ENCODE results near the gene CNTNAP4. TPM values are rescaled to one million over a fixed set of nuclear protein-coding genes. Genes with fewer than 3 reads are reported as not detected.

The CNTNAP4 gene
- total and polyA plus RNA-seq, 2 of the 13 experiments (the other 11 are each of a cell fraction or from before 2014, with no cell fraction given): not detected

DNA sequence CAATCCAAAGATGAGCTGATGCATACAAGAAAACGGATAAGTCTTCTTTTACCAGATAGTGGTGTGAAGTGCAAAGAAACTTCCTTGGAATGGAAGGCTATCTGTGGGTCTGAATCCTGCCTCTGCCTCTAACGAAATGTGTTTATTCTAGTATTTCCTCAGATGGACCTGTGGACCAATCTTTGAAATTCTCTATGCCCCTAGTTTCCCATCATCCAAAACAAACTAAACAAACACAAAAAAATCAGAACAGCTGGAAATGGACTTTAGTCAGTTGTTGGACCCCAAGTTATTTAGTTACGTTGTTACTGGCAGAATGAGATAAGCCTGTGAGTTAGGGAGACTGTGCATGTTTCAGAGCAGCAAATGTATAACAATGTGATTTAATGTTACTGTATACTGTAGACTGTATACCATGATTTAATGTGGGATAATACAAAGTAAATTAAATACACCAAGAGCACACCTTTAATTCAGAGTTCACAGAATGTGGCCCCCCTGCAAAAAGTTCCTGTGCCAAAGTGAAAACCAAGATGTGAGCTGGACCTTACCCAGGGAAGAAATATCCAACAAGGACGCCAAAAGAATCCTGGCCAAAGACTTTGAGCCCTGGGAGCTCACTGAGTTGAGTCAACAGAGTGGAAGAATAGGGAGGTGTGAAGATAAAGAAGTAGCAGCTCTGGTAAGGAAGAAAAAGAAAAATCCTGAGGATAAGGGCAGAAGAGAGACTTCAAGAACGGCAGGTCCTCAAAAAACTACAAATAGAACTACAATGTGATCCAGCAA lies 255.2 kb downstream of the CNTNAP4 start (continued):
- TF ChIP-seq, protein P1, sequence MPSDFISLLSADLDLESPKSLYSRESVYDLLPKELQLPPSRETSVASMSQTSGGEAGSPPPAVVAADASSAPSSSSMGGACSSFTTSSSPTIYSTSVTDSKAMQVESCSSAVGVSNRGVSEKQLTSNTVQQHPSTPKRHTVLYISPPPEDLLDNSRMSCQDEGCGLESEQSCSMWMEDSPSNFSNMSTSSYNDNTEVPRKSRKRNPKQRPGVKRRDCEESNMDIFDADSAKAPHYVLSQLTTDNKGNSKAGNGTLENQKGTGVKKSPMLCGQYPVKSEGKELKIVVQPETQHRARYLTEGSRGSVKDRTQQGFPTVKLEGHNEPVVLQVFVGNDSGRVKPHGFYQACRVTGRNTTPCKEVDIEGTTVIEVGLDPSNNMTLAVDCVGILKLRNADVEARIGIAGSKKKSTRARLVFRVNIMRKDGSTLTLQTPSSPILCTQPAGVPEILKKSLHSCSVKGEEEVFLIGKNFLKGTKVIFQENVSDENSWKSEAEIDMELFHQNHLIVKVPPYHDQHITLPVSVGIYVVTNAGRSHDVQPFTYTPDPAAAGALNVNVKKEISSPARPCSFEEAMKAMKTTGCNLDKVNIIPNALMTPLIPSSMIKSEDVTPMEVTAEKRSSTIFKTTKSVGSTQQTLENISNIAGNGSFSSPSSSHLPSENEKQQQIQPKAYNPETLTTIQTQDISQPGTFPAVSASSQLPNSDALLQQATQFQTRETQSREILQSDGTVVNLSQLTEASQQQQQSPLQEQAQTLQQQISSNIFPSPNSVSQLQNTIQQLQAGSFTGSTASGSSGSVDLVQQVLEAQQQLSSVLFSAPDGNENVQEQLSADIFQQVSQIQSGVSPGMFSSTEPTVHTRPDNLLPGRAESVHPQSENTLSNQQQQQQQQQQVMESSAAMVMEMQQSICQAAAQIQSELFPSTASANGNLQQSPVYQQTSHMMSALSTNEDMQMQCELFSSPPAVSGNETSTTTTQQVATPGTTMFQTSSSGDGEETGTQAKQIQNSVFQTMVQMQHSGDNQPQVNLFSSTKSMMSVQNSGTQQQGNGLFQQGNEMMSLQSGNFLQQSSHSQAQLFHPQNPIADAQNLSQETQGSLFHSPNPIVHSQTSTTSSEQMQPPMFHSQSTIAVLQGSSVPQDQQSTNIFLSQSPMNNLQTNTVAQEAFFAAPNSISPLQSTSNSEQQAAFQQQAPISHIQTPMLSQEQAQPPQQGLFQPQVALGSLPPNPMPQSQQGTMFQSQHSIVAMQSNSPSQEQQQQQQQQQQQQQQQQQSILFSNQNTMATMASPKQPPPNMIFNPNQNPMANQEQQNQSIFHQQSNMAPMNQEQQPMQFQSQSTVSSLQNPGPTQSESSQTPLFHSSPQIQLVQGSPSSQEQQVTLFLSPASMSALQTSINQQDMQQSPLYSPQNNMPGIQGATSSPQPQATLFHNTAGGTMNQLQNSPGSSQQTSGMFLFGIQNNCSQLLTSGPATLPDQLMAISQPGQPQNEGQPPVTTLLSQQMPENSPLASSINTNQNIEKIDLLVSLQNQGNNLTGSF (CRISPR knock-in tag; IDR thresholded peaks at IDR 0.05): no peak
- TF ChIP-seq, protein P2, sequence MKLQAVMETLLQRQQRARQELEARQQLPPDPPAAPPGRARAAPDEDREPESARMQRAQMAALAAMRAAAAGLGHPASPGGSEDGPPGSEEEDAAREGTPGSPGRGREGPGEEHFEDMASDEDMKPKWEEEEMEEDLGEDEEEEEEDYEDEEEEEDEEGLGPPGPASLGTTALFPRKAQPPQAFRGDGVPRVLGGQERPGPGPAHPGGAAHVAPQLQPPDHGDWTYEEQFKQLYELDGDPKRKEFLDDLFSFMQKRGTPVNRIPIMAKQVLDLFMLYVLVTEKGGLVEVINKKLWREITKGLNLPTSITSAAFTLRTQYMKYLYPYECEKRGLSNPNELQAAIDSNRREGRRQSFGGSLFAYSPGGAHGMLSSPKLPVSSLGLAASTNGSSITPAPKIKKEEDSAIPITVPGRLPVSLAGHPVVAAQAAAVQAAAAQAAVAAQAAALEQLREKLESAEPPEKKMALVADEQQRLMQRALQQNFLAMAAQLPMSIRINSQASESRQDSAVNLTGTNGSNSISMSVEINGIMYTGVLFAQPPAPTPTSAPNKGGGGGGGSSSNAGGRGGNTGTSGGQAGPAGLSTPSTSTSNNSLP (IDR thresholded peaks at IDR 0.05; ENCODE audit: low read depth, low read length): 0 out of 2 replicates have a peak, but pooled peaks have one; percentile 15
- TF ChIP-seq ZGPAT (CRISPR knock-in tag; IDR thresholded peaks at IDR 0.05) (no peak), HDAC2 (CRISPR knock-in tag; IDR thresholded peaks at IDR 0.05) (no peak), YEATS4 (CRISPR knock-in tag; IDR thresholded peaks at IDR 0.05; ENCODE audit: borderline replicate concordance) (no peak), HNF4G (IDR thresholded peaks at IDR 0.05; ENCODE audit: borderline replicate concordance, low read depth, low read length) (peak; percentile 40; the same call in 1 of the 2 replicates), HNF4G (CRISPR knock-in tag; IDR thresholded peaks at IDR 0.05; ENCODE audit: borderline replicate concordance, low read depth) (no peak), IKZF5 (CRISPR knock-in tag; IDR thresholded peaks at IDR 0.05) (no peak), KDM1A (CRISPR knock-in tag; IDR thresholded peaks at IDR 0.05) (0 out of 2 replicates have a peak, but pooled peaks have one; percentile 29), PHF21A (CRISPR knock-in tag; IDR thresholded peaks at IDR 0.05) (peak; percentile 95), RBM22 (optimal IDR thresholded peaks at IDR 0.05; ENCODE audit: low read length) (no peak), ZNF253 (CRISPR knock-in tag; IDR thresholded peaks at IDR 0.05; ENCODE audit: borderline replicate concordance) (no peak), ZNF614 (CRISPR knock-in tag; IDR thresholded peaks at IDR 0.05; ENCODE audit: borderline replicate concordance) (no peak), GFI1 (CRISPR knock-in tag; IDR thresholded peaks at IDR 0.05; ENCODE audit: borderline replicate concordance) (peak; percentile 96), ZNF619 (CRISPR knock-in tag; IDR thresholded peaks at IDR 0.05) (no peak), ZNF572 (CRISPR knock-in tag; IDR thresholded peaks at IDR 0.05) (no peak), CREM (IDR thresholded peaks at IDR 0.05) (peak; percentile 32; the same call in 1 of the 2 replicates), CREM (CRISPR knock-in tag; IDR thresholded peaks at IDR 0.05) (no peak), PTBP1 (IDR thresholded peaks at IDR 0.05; ENCODE audit: low read depth, low read length, poor library complexity, severe bottlenecking) (no peak)

All from HepG2 (cell line).